Measurements from ENCODE around the gene TJAP1.

Gene TJAP1

GRCh38 chr6:43477235-43478007 lies at the start of gene TJAP1:
Gene TJAP1, plus strand, starts transcription at chr6:43477570. Its CDS starts 21,432 bp downstream, at chr6:43499002.
- Histone ChIP-seq H3K27ac (peak within 1 kb of the TSS; percentile 83), H3K36me3 (peaks cover 35% of the 10 kb centered on the region), H3K4me3 (ENCODE audit: low read depth, low read length) (peak within 1 kb of the TSS; percentile 50), H3K9me3 (ENCODE audit: severe bottlenecking) (no peaks in the 10 kb centered on the region), H3K27me3 (ENCODE audit: insufficient read depth, low read depth, severe bottlenecking) (no peaks in the 10 kb centered on the region)
- peak; percentile 99 for DNase-seq
- no peak for TF ChIP-seq CTCF (IDR thresholded peaks at IDR 0.05; ENCODE audit: low read depth, low read length)

- DNase-seq = no peak
- Histone ChIP-seq H3K9me3 (ENCODE audit: severe bottlenecking) (peaks cover 25% of the 10 kb centered on the region), H3K36me3 (peaks cover 12% of the 10 kb centered on the region), H3K27ac (peak overlapping the region; percentile 85), H3K4me3 (ENCODE audit: low read depth, low read length) (peak overlapping the region; percentile 75), H3K27me3 (ENCODE audit: insufficient read depth, low read depth, severe bottlenecking) (no peaks in the 10 kb centered on the region)
- TF ChIP-seq CTCF (IDR thresholded peaks at IDR 0.05; ENCODE audit: low read depth, low read length) = no peak
Observed at GRCh38 chr6:43428112-43428570, 49.2 kb upstream of the TJAP1 start.

GRCh38 chr6:43428874-43429273 lies 48.5 kb upstream of the TJAP1 start:
- peaks cover 18% of the 10 kb centered on the region for H3K36me3 ChIP-seq
- no peak overlapping the region for H3K27ac ChIP-seq
- no peak overlapping the region for H3K4me3 ChIP-seq (ENCODE audit: low read depth, low read length)
- TF ChIP-seq CTCF (IDR thresholded peaks at IDR 0.05; ENCODE audit: low read depth, low read length) = no peak
- H3K27me3 ChIP-seq (ENCODE audit: insufficient read depth, low read depth, severe bottlenecking) = no peaks in the 10 kb centered on the region
- peaks cover 23% of the 10 kb centered on the region for H3K9me3 ChIP-seq (ENCODE audit: severe bottlenecking)
- DNase-seq = no peak

GRCh38 chr6:43432009-43432945 lies 45.1 kb upstream of the TJAP1 start:
- no peak for TF ChIP-seq CTCF (IDR thresholded peaks at IDR 0.05; ENCODE audit: low read depth, low read length)
- peaks cover 27% of the 10 kb centered on the region for H3K36me3 ChIP-seq
- no peak overlapping the region for H3K4me3 ChIP-seq (ENCODE audit: low read depth, low read length)
- no peak for DNase-seq
- no peaks in the 10 kb centered on the region for H3K9me3 ChIP-seq (ENCODE audit: severe bottlenecking)
- no peak overlapping the region for H3K27ac ChIP-seq
- H3K27me3 ChIP-seq (ENCODE audit: insufficient read depth, low read depth, severe bottlenecking) = no peaks in the 10 kb centered on the region

- no peak overlapping the region for H3K4me3 ChIP-seq (ENCODE audit: low read depth, low read length)
- no peak for TF ChIP-seq CTCF (IDR thresholded peaks at IDR 0.05; ENCODE audit: low read depth, low read length)
- H3K27me3 ChIP-seq (ENCODE audit: insufficient read depth, low read depth, severe bottlenecking) = no peaks in the 10 kb centered on the region
- H3K9me3 ChIP-seq (ENCODE audit: severe bottlenecking) = no peaks in the 10 kb centered on the region
- no peak overlapping the region for H3K27ac ChIP-seq
- H3K36me3 ChIP-seq = peaks cover 29% of the 10 kb centered on the region
- DNase-seq = no peak
Observed at GRCh38 chr6:43433148-43433547, 44.2 kb upstream of the TJAP1 start.

All from WERI-Rb-1 (cell line).